ENCODE data around the gene SVIL.
"Not testable (repeated sequence)": the region's sequence is repeated elsewhere in the genome, so short reads cannot be mapped to it uniquely, and the experiment has no call there.

The SVIL gene

DNA sequence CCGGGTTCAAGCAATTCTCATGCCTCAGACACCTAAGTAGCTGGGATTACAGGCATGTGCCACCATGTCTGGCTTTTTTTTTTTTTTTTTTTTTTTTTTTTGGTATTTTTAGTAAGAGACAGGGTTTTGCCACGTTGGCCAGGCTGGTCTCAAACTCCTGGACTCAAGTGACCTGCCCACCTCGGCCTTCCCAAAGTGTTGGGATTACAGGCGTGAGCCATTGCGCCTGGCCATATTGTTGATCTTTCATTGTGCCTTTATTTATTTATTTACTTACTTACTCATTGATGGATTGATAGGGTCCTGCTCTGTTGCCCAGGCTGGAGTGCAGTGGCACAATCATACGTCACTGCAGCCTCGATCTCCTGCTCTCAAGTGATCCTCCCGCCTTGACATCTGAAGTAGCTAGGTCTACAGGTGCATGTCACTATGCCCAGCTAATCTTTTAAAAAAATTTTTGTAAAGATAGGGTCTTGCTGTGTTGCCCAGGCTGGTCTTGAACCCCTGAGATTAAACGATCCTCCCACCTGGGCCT, 30.4 kb downstream of the SVIL start:
- no peak for DNase-seq (ENCODE audit: low read depth, low spot score)

DNA sequence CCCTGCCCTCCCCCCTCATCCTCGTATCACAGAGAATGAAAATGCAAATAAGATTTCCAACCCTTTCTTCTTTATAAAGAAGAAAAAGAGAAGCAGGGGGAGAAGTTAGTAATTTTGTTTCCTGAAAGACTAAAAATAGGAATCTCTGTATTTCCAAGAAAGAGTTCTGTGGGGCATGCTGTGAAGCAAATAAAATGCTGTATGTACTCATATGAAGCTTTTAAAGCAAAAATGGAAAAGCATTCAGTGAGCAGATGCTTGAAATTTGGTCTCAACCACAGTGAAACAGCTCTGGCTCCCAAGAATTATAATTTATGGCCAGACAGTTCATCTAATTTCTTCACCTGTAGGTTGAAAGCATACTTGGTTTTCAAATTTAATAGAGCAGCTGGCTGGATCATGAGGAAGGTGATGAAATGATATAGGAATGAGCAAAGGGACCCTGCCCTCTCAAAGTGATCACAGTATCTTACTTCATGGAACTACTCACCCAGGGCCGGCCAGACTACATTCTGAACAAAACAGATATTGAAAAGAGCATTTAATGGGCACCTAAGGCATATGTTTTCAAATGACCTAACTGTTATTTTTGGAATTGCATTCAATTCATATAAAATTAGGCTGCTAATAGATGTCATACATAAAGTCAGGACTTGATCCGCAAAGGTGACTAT, 31.4 kb downstream of the SVIL start:
- no peak for DNase-seq (ENCODE audit: low read depth, low spot score)

DNA sequence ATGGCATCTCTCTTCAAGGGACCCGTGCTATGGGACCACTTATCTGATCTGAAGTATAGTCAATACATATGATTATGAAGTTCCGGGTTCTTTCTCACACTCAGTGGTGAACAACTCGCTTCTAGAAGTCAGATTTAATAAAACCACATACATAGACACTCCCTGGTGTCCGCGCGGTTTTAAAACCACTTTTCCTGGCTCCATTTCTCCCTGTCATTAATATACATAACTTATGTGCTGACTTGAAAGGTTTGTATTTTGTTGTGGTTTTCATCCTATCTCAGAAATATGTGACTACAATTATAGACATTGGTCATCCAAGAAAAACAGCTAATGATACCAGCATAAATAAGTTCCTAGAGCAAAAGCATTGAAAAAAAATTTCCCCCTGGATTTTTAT, 34.0 kb downstream of the SVIL start:
- no peak for DNase-seq (ENCODE audit: low read depth, low spot score)

DNA sequence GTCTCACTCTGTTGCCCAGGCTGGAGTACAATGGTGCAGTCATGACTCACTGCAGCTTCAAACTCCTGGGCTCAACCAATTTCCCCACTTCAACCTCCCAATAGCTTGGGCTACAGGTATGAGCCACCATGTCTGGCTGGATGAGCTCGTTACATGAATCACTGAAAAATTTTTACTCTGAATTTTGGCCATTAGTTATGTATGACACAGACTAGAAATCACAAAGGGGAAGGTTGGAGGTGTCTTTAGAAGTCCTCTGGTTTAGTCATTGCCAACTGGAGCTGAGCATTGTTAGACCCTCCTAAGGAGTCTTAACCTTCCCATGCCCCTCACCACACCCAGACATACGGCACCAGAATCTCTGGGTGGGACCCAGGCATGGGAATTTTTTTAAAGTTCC, 34.7 kb downstream of the SVIL start:
- no peak for DNase-seq (ENCODE audit: low read depth, low spot score)

DNA sequence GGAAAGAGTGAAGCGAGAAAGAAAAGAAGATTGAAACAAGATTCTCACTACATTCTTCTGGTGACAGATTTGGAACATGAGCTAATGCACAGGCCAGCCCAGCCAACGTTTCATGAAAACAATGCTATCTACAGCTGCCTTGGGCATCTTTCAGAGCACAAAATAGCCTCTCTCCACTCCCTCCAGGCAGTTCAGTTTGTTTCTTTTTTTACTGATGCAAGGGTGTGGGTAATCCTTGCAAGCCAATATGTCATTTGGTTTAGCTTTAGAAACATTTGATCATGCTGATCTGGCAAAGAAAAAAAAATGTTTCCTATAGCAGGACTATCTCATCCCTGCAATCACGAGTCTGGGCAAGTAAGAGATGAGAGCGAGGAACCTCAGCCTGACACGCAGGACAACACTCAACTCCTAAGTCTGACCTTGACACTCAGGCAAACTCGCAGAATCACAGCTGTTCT, 35.9 kb downstream of the SVIL start:
- DNase-seq (ENCODE audit: low read depth, low spot score): peak; percentile 43

DNA sequence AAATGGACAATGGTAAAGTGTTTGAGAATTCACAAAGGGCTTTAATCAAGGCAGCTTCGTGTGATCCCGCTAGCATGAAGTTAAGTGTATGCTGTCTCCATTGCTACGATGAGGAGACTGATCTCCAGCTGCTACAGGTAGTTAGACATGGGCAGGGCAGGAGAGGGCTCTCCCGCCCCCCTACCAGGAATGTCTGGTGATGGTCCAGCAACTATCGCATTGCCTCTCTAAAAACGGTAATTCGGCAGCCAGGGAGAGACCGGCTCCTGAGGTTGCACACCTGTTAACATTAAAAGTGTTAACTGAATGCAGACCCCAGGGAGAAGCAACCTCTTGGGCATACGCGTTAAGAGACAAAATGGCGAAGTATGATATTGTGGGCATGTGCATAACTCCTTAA, 37.9 kb downstream of the SVIL start:
- no peak for DNase-seq (ENCODE audit: low read depth, low spot score)

DNA sequence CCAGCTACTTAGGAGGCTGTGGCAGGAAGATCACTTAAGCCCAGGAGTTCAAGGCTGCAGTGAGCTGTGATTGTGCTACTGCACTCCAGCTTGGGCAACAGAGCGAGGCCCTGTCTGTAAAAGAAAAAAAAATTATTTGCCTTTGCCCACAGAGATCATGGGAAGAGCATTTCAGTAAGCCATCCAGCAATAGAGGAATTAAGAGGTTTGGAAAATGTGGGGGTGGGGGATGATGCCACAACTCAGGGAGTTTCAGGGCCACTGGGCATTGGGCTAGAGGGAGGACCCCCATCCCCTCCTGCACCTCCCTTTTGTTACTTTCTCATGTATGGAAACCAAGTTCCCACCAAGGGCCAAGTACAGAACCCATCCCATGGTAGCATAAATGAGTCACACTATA, 38.4 kb downstream of the SVIL start:
- no peak for DNase-seq (ENCODE audit: low read depth, low spot score)

DNA sequence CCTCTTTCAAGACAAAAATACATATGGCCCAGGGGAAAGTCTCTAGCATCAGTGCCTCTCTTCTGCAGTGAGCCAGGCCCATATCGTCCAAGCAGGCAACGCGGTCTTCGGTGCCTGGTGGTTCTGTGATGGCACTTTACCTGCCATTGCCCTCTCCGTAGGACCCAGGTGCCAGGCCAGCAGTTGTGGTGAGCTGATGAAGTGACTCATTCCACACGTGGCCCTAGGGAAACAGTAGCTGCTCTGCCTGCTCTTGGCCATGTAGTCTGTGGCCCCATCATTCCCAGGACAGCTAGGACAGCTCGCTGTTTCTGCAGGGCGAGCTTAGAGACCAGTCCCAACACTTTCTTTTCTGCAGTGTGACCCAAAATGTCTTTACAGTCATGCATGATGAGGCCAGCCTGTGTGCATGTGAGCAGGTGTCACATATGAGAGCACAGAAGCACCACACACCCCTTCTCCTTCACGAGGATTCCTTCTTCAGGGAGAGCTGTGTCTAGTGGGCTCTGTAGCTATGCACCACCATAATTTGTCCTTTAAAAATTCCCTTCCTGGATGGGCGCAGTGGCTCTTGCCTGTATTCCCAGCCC, 39.0 kb downstream of the SVIL start:
- no peak for DNase-seq (ENCODE audit: low read depth, low spot score)

DNA sequence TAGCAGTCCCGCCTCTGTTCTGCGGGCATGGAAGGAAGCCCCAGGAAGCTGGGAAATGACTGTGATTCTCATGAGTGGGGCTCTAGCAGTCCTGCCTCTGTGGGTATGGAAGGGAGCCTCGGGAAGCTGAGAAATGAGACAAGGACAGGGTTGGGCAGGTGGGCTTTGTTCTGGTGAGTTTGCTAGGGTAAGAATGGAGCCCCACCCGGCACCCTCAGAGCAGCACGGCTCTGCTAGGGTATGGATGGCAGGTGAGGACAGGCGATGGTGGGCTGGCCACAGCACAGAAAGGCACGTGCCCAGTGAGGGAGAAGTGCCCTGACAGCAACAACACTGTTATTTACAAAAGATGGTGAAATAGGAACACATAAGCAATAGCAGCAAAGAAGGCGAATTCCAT, 39.6 kb downstream of the SVIL start:
- no peak for DNase-seq (ENCODE audit: low read depth, low spot score)

DNA sequence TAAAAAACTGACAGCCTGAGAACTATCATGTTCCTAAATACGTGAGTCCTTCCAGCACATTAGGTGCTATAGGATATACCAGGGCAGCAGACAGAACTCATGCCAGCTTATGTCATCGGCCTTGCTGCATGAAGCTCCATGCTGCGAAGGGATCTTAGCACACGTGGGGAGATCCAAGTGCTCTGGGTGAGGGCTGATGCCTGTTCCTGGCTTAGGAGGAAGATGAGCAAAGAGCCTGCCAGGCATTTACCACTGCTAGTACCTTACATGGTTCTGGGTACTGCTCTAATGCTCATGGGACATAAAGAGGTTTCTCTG, 43.2 kb downstream of the SVIL start:
- no peak for DNase-seq (ENCODE audit: low read depth, low spot score)

DNA sequence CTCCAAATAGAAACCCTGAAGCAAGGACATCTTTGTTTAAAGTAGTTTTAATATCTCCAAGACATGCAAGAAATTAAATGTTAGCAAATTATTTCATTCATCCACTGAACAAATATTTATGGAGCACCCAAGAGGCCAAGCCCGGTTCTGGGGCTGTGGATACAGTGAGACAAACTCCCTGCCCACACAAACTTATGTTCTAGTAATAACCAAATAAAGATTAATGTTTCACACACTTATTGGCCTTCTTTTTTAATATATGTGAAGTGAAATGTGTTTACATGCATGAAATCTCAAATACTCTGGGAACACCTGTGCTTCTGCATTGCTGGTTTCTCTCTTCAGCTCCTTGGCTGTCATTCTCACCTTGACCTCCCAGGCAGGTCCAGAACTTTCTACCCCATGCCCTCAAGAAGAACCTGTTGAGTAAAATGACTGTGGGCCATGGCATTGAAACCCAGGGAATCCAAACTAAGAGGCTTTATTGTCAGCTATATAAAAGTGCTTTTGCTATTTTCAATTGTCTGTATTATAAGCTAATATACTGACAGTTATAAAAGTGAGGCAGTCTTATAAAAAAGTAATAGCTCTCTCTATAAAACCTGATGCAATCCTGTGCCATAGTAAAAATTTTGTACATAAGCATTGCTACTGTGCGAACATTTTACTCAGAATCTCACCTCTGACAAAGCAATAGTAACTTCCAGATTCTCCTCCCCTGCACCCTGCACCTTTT, 43.7 kb downstream of the SVIL start:
- DNase-seq (ENCODE audit: low read depth, low spot score): no peak

DNA sequence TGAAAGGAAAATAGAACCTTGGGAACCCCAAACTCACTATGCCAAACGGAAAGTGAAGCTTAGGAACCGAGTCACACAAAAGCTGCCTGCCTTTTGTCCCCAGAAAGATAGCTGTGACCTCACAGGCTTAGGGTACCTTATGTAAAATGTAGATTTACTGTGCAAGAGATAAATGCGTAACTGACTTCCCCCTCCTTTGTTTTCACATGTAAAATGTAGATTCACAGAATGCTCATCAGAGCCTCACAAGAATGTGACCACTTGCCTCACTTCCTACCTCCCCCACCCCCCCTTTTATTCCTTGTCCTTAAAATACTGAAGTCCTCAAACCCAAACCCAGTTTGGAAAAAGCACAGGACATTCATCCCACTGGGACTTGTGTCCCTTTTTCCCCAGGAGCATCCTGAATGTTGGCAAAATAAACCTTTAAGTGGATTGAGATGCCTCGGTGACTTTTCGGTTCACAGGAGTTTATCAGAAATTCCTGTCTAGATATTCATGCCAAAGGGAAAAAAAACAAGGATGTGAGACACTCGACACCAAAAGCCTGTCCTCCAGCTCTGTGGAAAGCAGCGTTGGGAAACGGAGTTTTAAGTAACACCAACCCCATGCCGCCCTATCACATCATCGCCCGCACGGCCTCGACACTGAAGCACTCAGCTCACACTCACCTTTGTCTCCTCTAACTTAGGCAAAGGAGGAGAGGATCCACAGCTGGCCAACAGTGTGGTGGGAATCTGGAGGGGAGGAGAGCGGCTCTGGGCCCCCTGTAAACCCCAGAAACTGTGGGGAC, 45.9 kb downstream of the SVIL start:
- peak; percentile 63 for DNase-seq (ENCODE audit: low read depth, low spot score)

DNA sequence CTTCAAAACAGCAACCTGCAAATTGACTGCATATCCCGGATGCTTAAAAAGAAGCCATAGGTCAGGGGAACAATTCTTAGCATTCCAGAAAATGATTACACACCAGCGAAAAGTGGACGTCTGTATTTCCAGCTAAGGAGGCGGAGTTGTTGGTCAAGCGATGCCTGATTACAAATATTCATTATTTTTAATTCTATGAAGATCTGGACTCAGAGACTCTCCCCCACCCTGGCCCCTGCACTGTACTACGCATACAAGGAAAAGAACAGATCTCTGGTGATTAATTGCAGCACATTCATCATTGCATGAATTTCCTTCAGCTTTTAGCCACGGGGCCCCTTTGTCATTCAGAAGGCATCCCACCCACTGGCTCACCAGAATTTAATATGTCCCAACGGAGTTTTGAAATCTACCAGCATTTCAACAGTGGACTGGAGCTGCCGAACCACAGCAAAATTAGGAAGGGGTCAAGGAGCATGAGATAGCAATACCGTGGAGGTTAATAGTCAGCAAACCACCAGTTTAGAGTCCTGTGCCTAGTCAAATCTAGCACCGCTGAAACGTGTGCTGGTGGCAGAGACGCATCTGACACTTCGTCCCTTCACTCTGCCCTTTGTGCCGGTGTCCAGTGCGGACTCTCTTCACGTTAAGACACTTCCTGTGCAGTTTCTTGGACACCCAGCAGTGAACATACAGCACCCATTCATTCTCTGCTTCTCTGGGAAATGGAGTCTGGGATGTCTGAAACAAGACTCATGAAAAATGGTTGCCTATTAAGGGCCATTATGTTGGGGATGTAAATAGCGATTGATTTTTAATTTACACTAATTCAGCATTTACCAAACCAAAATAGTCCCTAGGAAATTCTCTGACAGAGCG, 46.8 kb downstream of the SVIL start:
- peak; percentile 32 for DNase-seq (ENCODE audit: low read depth, low spot score)

DNA sequence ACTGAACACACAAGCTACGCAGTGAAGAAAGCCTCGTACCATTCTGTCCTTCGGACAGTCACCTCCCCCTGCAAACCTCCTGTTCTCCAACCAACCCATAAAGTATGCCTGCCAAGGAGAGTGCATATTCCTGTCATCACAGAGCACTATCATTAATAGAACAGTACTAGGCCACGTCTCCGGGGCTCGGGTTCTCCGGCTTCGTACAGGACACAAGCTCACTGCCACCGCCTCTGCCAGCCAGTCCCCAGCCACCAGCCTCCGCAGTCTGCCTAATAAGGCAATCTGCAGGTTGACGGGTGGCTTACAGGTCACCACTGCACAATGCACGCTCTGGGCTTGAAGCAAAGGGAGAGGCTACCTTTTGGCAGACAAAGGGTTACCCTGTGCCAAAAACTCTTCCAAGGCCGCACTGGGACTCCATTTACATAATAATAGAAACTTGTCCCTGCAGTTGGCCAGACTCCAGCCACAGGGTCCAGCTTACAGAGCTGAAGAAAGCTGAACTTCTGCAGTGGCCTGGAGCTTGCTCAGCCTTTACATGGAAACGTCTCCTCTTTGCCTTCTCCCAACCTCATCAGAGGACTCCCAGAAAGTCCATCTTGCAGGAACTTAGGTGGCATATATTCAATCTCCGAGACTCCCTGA, 47.5 kb downstream of the SVIL start:
- DNase-seq (ENCODE audit: low read depth, low spot score): peak; percentile 70

DNA sequence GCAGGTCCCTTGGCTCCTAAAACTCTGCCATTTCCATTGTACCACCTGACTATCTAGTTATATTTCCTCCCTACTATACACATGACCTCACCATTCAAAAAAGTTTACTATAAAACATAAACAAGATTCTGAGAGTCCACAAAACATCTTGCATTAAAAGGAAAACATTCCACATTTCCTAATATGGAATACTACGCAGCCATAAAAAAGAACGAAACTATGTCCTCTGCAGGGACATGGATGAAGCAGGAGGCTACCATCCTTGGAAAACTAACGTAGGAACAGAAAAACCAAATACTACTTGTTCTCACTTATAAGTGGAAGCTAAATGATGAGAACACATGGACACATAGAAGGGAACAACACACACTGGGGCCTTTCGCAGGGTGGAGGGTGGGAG, 48.3 kb downstream of the SVIL start:
- no peak for DNase-seq (ENCODE audit: low read depth, low spot score)

DNA sequence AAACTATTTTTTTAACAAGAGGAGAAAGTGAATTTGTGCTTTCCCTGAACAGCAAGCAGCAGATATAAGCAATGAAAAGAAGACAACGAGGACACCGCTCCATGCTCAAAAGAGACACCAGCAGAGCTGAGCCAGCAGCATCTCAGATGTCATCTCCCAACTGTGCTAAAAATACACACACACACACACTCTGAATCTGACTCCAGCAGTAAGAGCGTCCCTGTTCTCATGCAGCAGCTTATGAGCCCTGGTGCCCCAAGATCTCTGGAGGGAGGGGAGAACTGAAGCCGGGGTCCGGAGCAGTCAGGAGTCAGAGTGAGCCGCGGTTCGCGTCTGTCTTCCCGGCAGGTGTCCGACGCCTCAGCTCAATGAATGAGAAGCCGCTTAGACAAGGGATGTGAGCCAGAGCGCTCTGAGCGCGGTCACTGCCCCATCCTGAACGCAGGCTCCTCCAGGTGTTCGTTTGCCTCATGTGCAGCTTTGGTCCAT, 49.2 kb downstream of the SVIL start:
- DNase-seq (ENCODE audit: low read depth, low spot score): peak; percentile 67

DNA sequence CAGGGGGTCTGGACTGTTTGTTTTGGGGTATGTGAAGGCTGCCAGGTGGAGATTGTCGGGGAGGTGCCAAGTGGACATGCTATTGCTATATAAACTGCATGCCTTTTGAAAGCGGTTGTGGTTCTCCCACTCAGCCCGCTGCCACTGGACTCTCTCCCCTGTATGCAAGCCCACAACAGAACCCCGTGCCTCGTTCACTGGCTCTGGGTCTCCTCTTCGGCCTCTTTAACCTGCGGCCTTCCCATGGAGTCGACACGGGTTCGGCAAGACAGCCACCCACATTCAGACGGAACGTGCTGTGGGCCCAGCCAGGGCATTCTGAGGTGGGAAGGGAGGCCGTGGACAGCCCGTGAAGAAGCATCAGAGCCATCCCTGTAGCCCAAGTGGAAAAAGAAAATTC, 50.3 kb downstream of the SVIL start:
- no peak for DNase-seq (ENCODE audit: low read depth, low spot score)

DNA sequence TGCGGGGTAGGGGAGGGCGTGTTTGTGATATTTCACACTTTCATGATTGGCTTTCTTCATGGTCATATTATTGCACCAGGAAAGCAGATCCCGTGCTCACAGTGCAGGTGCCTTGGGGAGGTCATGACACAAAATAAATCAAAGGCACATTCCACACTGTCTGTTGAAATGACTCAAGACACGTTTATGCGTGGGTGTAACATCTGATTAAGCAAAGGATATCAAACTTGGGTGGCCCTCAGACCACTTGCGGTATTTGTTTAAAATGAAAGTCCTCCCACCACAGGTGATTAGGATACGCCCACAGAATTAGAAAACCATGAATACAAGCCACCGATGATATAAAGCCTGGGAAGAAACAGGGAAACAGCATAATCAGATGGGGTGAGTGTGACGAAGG, 51.1 kb downstream of the SVIL start:
- DNase-seq (ENCODE audit: low read depth, low spot score): no peak

DNA sequence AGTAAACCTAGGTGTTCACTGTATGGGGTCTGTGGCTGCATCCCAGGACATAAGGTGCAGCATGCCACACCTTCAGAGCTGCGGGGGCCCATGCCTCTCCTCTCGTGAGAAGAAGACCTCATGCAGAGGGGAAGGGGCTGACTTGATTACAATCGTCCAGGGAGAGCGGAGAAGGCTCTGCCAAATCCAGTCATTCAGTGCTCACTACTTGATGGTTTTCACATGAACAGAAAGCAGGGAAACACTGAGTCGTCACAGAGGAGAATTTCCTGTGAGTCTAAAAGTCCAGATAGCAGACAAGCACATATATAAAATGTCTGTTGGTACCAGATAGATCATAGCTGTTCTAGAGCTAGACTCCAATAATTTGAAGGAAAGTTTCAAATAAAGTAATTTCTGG, 52.0 kb downstream of the SVIL start:
- DNase-seq (ENCODE audit: low read depth, low spot score): not testable (repeated sequence)

DNA sequence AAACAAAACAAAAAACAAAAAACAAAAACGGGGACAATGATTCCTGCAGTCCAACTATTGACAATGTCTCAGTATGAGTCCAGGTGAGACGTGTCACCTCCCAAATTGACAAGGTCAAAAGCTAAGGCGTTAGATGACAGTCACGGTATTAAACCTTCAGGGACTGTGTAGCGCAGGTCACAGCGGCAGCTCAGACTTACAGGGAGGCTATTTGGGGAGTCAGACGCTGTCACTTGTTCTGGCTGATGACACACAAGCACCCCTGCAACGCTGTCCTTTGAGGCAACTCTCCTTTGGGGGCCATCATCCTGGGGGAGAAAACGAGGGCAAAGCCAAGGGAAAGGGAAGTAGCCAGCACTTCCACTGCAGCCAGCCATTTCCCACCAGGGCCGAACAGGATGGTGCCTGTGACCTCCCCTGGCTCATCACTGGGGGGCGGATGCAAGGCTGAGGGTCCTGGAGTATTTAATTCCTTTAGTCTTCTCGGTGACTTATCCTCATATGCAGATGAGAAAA, 55.3 kb downstream of the SVIL start:
- no peak for DNase-seq (ENCODE audit: low read depth, low spot score)
